Thoracic aorta (tissue), 2 donors: ENCODE data around the gene AVEN. TPM values are rescaled to one million over a fixed set of nuclear protein-coding genes. Genes with fewer than 3 reads are reported as not detected.

Experiments
- ATAC-seq: fragments of 150-250 bp; one replicate; pipeline ENCODE4 v1.8.0; 2017; ENCODE audit warnings: low read depth; ENCODE audit not compliant: insufficient number of reproducible peaks, low FRiP score
- DNase-seq: peaks from one replicate; pipeline ENCODE4 v3.0.0-alpha.2; 2020; ENCODE audit warnings: low spot score
- H3K27ac ChIP-seq, 2 donors: fragments of 200-600 bp; sonication (generic); 1 replicate in 1 of 2; 2 replicates in 1 of 2; pipeline ENCODE4 v1.5.1; 2016; ENCODE audit warnings: mild to moderate bottlenecking in 2 of 2, moderate library complexity in 2 of 2
- H3K27me3 ChIP-seq: fragments of 200-600 bp; sonication (generic); replicated peaks from 2 replicates; pipeline ENCODE4 v1.6.0; 2016; ENCODE audit warnings: mild to moderate bottlenecking; ENCODE audit not compliant: insufficient read depth
- H3K36me3 ChIP-seq: fragments of 200-600 bp; sonication (generic); one replicate; pipeline ENCODE4 v1.5.1; 2016
- H3K4me1 ChIP-seq, 2 donors: fragments of 200-600 bp; sonication (generic); 1 replicate in 1 of 2; 2 replicates in 1 of 2; pipeline versions ENCODE4 v1.5.1 to v1.6.0; 2016; ENCODE audit warnings: low read depth in 2 of 2, mild to moderate bottlenecking in 1 of 2; ENCODE audit not compliant: control insufficient read depth in 1 of 2
- H3K4me3 ChIP-seq: fragments of 200-600 bp; sonication (generic); 2 replicates; pipeline ENCODE4 v1.5.1; 2016; ENCODE audit warnings: mild to moderate bottlenecking
- H3K9me3 ChIP-seq: fragments of 200-600 bp; sonication (generic); 2 replicates; pipeline ENCODE4 v1.5.1; 2016
- total RNA-seq, 2 donors: library from RNA; depleted of rRNA; stranded (reverse); fragments of >200 nt; gene quantifications; one replicate each; pipeline versions ENCODE4 v1.1.0 to v1.2.3, GENCODE V29; 2016
- TF ChIP-seq, protein P1 (sequence below): fragments of 200-600 bp; sonication (generic); IDR thresholded peaks from one replicate; pipeline ENCODE4 v1.5.1; 2019; ENCODE audit warnings: antibody characterized with exemption

The AVEN gene
- total RNA-seq, 2 donors from 2014 or later, result 26.5 to 29.0 TPM

- ATAC-seq, result no peak
- no peak overlapping the region for H3K27ac ChIP-seq
- H3K27me3 ChIP-seq, result no peaks in the 10 kb centered on the region
- no peaks in the 10 kb centered on the region for H3K4me1 ChIP-seq
- TF ChIP-seq, protein P1, sequence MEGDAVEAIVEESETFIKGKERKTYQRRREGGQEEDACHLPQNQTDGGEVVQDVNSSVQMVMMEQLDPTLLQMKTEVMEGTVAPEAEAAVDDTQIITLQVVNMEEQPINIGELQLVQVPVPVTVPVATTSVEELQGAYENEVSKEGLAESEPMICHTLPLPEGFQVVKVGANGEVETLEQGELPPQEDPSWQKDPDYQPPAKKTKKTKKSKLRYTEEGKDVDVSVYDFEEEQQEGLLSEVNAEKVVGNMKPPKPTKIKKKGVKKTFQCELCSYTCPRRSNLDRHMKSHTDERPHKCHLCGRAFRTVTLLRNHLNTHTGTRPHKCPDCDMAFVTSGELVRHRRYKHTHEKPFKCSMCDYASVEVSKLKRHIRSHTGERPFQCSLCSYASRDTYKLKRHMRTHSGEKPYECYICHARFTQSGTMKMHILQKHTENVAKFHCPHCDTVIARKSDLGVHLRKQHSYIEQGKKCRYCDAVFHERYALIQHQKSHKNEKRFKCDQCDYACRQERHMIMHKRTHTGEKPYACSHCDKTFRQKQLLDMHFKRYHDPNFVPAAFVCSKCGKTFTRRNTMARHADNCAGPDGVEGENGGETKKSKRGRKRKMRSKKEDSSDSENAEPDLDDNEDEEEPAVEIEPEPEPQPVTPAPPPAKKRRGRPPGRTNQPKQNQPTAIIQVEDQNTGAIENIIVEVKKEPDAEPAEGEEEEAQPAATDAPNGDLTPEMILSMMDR, result no peak
- H3K4me3 ChIP-seq, result no peak overlapping the region
- H3K9me3 ChIP-seq, result no peaks in the 10 kb centered on the region
- H3K36me3 ChIP-seq, result no peaks in the 10 kb centered on the region
- DNase-seq, result no peak
These were observed 104.1 kb downstream of the AVEN start for GRCh38 chr15:33934921-33935320.

DNA sequence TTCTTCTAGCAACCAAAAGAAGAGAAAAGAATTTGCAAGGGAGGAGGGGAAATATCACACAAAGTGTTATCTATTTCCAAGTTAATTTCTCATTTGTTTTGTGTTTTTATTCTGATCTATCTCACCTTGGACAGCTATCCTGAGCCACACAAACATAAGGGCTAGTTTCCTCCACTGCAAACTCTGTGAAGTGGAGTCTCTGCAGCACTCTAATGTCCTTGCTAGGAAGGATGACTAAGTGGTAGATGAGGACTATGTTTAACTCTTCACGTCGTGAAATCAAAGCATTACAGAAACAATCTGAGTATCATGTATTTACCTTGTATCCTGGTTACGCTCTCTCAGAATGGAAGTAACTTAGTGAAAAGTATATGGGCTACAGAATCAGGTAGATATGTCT lies 104.6 kb downstream of the AVEN start:
- TF ChIP-seq, protein P1, result no peak
- H3K4me3 ChIP-seq, result no peak overlapping the region
- ATAC-seq (no peak), DNase-seq (no peak)
- no peak overlapping the region for H3K27ac ChIP-seq
- no peaks in the 10 kb centered on the region for H3K36me3 ChIP-seq
- H3K27me3 ChIP-seq, result no peaks in the 10 kb centered on the region
- H3K9me3 ChIP-seq, result no peaks in the 10 kb centered on the region
- no peaks in the 10 kb centered on the region for H3K4me1 ChIP-seq

DNA sequence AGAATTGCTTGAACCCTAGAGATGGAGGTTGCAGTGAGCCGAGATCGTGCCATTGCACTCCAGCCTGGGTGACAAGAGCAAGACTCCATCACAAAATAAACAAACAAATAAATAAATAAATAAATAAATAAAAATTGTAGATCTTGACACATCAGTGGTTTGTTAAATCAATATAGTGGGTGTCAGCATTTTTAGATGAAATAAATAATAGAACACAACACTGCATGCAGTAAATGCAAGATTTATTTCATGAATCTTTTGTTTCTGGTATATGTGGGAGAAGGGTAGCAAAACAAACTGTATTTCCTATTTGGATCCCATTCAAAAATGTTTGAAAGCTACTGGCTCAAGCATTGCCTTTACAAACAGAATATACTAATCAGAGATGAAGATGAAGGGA lies 106.3 kb downstream of the AVEN start:
- Histone ChIP-seq H3K27ac (no peak overlapping the region), H3K36me3 (no peaks in the 10 kb centered on the region), H3K4me3 (no peak overlapping the region), H3K27me3 (no peaks in the 10 kb centered on the region), H3K9me3 (no peaks in the 10 kb centered on the region), H3K4me1 (no peaks in the 10 kb centered on the region)
- no peak for ATAC-seq
- DNase-seq, result no peak
- TF ChIP-seq, protein P1, result no peak

- Histone ChIP-seq H3K27me3 (no peaks in the 10 kb centered on the region), H3K4me3 (no peak overlapping the region), H3K4me1 (no peaks in the 10 kb centered on the region), H3K9me3 (no peaks in the 10 kb centered on the region), H3K36me3 (no peaks in the 10 kb centered on the region), H3K27ac (no peak overlapping the region)
- TF ChIP-seq, protein P1, result no peak
- no peak for DNase-seq
- no peak for ATAC-seq
These were observed 112.7 kb downstream of the AVEN start for GRCh38 chr15:33926260-33926659.

DNA sequence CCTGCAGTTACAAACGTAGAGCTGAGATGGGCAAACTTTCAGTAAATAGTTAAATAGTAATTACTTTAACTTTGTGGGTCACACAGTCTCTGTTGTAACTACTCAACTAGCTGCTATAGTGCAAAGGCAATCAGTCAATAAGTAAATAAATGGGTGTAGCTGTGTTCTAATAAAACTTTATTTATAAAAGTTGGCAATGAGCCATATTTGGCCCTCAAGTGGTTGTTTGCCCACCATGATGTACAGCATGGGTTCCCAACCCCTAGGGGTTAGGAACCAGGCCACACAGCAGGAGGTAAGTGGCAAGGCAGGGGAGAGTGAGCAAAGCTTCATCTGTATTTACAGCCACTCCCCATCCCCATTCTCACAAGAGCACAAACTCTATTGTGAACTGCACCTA lies 115.6 kb downstream of the AVEN start:
- Histone ChIP-seq H3K9me3 (no peaks in the 10 kb centered on the region), H3K27me3 (no peaks in the 10 kb centered on the region), H3K27ac (no peak overlapping the region), H3K4me3 (no peak overlapping the region), H3K4me1 (no peaks in the 10 kb centered on the region), H3K36me3 (no peaks in the 10 kb centered on the region)
- ATAC-seq (no peak), DNase-seq (no peak)
- TF ChIP-seq, protein P1, result no peak
